ENCODE measurements around the gene SERF1A. TPM values are rescaled to one million over a fixed set of nuclear protein-coding genes. Genes with fewer than 3 reads are reported as not detected.

SERF1A gene
- total and polyA plus RNA-seq, 12 donors, result 0.66 to 7.1 (median 2.7) TPM

Other genes with a start within 250 kb of the SERF1A start
- gene SMN1, start 24.4 kb downstream of the SERF1A start, total RNA-seq, result 10 to 100 TPM in 8 of 10 donors, 1 to 10 TPM in 2; 9.0 to 25.1 (median 15.8) TPM
- gene SMN1, start 24.4 kb downstream of the SERF1A start, polyA plus RNA-seq, result 10 to 100 TPM; 21.7 to 23.4 TPM
- 10 to 100 TPM in 1 of 10 donors, 1 to 10 TPM in 9; 3.0 to 24.4 (median 5.3) TPM for gene NAIP, start 124.7 kb downstream of the SERF1A start, total RNA-seq
- gene NAIP, start 124.7 kb downstream of the SERF1A start, polyA plus RNA-seq, result 1 to 10 TPM; 1.7 to 5.0 TPM
- gene GTF2H2, start 167.0 kb downstream of the SERF1A start, total RNA-seq, result 10 to 100 TPM in 3 of 10 donors, 1 to 10 TPM in 7; 5.2 to 14.0 (median 7.1) TPM
- 1 to 10 TPM; 4.2 to 9.9 TPM for gene GTF2H2, start 167.0 kb downstream of the SERF1A start, polyA plus RNA-seq

All from heart right ventricle (tissue), 12 donors.